IMR-90 (cell line): ENCODE data around the gene SLC66A2. TPM values are rescaled to one million over a fixed set of nuclear protein-coding genes. Genes with fewer than 3 reads are reported as not detected.

Experiments
- ATAC-seq: fragments of 200-7000 bp; cut with Tn5 transposase; 2 replicates; pipeline ENCODE4 v1.9.1; 2020; ENCODE audit warnings: low read depth, mild to moderate bottlenecking, moderate library complexity
- BruUV-seq: library from RNA; stranded (reverse); fragments of 400-500 nt; replicated peaks from 2 replicates; lab custom pipeline; 2021; lab: Mats Ljungman, UMichigan
- CTCF ChIA-PET: fragments of 300-600 bp; formaldehyde crosslinking; extraction: SDS; loops from one replicate; lab custom pipeline; 2021; ENCODE audit warnings: antibody characterized with exemption; lab: Yijun Ruan, JAX
- POLR2A ChIA-PET: fragments of 300-600 bp; sonication (Branson Sonifier 250); formaldehyde crosslinking; loops from one replicate; lab custom pipeline; 2022; ENCODE audit warnings: antibody characterized with exemption; ENCODE audit not compliant: unreplicated experiment; lab: Charles Lee
- DNase-seq: peaks from one replicate; pipeline ENCODE4 v3.0.0; 2013
- H2AFZ ChIP-seq: replicated peaks from 2 replicates; pipeline ENCODE3; 2013; ENCODE audit warnings: low read length, mild to moderate bottlenecking; ENCODE audit not compliant: poor library complexity
- H2AK5ac ChIP-seq: 2 replicates; pipeline ENCODE4 v1.6.1; 2013; ENCODE audit warnings: low read depth, low read length, inconsistent platforms
- H2AK9ac ChIP-seq: replicated peaks from 2 replicates; pipeline ENCODE3; 2013; ENCODE audit warnings: mild to moderate bottlenecking, low read depth, low read length, moderate library complexity; ENCODE audit not compliant: poor library complexity
- H2BK120ac ChIP-seq: 2 replicates; pipeline ENCODE4 v1.6.1; 2013; ENCODE audit warnings: low read depth, low read length, inconsistent platforms
- H2BK15ac ChIP-seq: 3 replicates; pipeline ENCODE4 v1.6.1; 2013; ENCODE audit warnings: low read depth, low read length, inconsistent platforms
- H2BK20ac ChIP-seq: 2 replicates; pipeline ENCODE4 v1.6.1; 2013; ENCODE audit warnings: low read depth, mild to moderate bottlenecking, inconsistent platforms, low read length, moderate library complexity
- H2BK5ac ChIP-seq: 2 replicates; pipeline ENCODE4 v1.6.1; 2013; ENCODE audit warnings: mild to moderate bottlenecking, low read depth, low read length, inconsistent platforms; ENCODE audit not compliant: poor library complexity, severe bottlenecking
- H3K14ac ChIP-seq: replicated peaks from 2 replicates; pipeline ENCODE4 v1.6.1; 2013; ENCODE audit warnings: low read depth, low read length, inconsistent platforms
- H3K18ac ChIP-seq: 2 replicates; pipeline ENCODE4 v1.6.1; 2013; ENCODE audit warnings: low read depth, low read length, control low read depth
- H3K23ac ChIP-seq: 2 replicates; pipeline ENCODE4 v1.6.1; 2013; ENCODE audit warnings: low read depth, low read length, inconsistent platforms
- H3K27ac ChIP-seq: 2 replicates; pipeline ENCODE4 v1.5.1; 2013; ENCODE audit warnings: mild to moderate bottlenecking, control low read depth, low read length; ENCODE audit not compliant: insufficient read depth
- H3K27me3 ChIP-seq: 2 replicates; pipeline ENCODE4 v1.6.1; 2013; ENCODE audit warnings: low read length; ENCODE audit not compliant: control insufficient read depth, insufficient read depth
- H3K36me3 ChIP-seq: 2 replicates; pipeline ENCODE4 v1.6.1; 2013; ENCODE audit warnings: low read length, mixed read lengths; ENCODE audit not compliant: control insufficient read depth, insufficient read depth
- H3K4ac ChIP-seq: 2 replicates; pipeline ENCODE4 v1.6.1; 2013; ENCODE audit warnings: low read depth, low read length, inconsistent platforms
- H3K4me1 ChIP-seq: 2 replicates; pipeline ENCODE4 v1.6.1; 2013; ENCODE audit warnings: low read length, mixed read lengths; ENCODE audit not compliant: control insufficient read depth, insufficient read depth
- H3K4me2 ChIP-seq: 2 replicates; pipeline ENCODE4 v1.6.1; 2013; ENCODE audit warnings: low read depth, mild to moderate bottlenecking, control low read depth, low read length, moderate library complexity
- H3K4me3 ChIP-seq: 2 replicates; pipeline ENCODE4 v1.5.1; 2013; ENCODE audit warnings: low read depth, mild to moderate bottlenecking, control low read depth, low read length, moderate library complexity; ENCODE audit not compliant: insufficient read depth
- H3K56ac ChIP-seq: 2 replicates; pipeline ENCODE4 v1.6.1; 2013; ENCODE audit warnings: low read length, inconsistent platforms; ENCODE audit not compliant: insufficient read depth; ENCODE audit errors: extremely low read depth
- H3K79me1 ChIP-seq, 2 experiments: 2 replicates each; pipeline ENCODE4 v1.6.1; 2013; ENCODE audit warnings: low read length in 2 of 2, inconsistent platforms in 1 of 2, low read depth in 1 of 2
- H3K9ac ChIP-seq: 2 replicates; pipeline ENCODE4 v1.6.1; 2013; ENCODE audit warnings: low read depth, low read length, control low read depth
- H3K9me1 ChIP-seq: 2 replicates; pipeline ENCODE4 v1.6.1; 2013; ENCODE audit warnings: low read length, inconsistent platforms; ENCODE audit not compliant: insufficient read depth
- H3K9me3 ChIP-seq: 2 replicates; pipeline ENCODE4 v1.6.1; 2013; ENCODE audit warnings: low read length; ENCODE audit not compliant: control insufficient read depth, insufficient read depth
- H4K20me1 ChIP-seq: 2 replicates; pipeline ENCODE4 v1.6.1; 2013; ENCODE audit warnings: low read length, inconsistent platforms; ENCODE audit not compliant: insufficient read depth
- H4K5ac ChIP-seq: 2 replicates; pipeline ENCODE4 v1.6.1; 2013; ENCODE audit warnings: mild to moderate bottlenecking, low read depth, low read length, control low read depth
- H4K8ac ChIP-seq, 2 experiments: 2 replicates each; pipeline ENCODE4 v1.6.1; 2013; ENCODE audit warnings: low read depth in 2 of 2, low read length in 2 of 2, control low read depth in 1 of 2, inconsistent platforms in 1 of 2
- H4K91ac ChIP-seq: 2 replicates; pipeline ENCODE4 v1.6.1; 2013; ENCODE audit warnings: low read depth, low read length, inconsistent platforms; ENCODE audit not compliant: insufficient read depth
- BHLHE40 ChIP-seq: fragments of 150-350 bp; IDR thresholded peaks from 2 replicates; pipeline ENCODE4 v1.6.1; 2016; ENCODE audit warnings: mild to moderate bottlenecking, low read depth, low read length
- CEBPB ChIP-seq: IDR thresholded peaks from 2 replicates; pipeline ENCODE4 v1.6.1; 2012; ENCODE audit warnings: low read depth, low read length, improper control_type of control experiment
- CHD1 ChIP-seq: IDR thresholded peaks from 2 replicates; pipeline ENCODE4 v1.6.1; 2012; ENCODE audit warnings: low read depth, low read length, improper control_type of control experiment
- CTCF ChIP-seq: conservative IDR thresholded peaks from 2 replicates; pipeline ENCODE4 v1.5.1; 2012; ENCODE audit warnings: mild to moderate bottlenecking, low read depth, low read length, improper control_type of control experiment
- ELK1 ChIP-seq: fragments of 150-350 bp; IDR thresholded peaks from 2 replicates; pipeline ENCODE4 v1.6.1; 2016; ENCODE audit warnings: low read depth, mild to moderate bottlenecking, low read length, moderate library complexity, borderline replicate concordance
- FOS ChIP-seq: fragments of 150-350 bp; IDR thresholded peaks from 2 replicates; pipeline ENCODE4 v1.6.1; 2016; ENCODE audit warnings: low read depth, low read length
- MAFK ChIP-seq: IDR thresholded peaks from 2 replicates; pipeline ENCODE4 v1.6.1; 2012; ENCODE audit warnings: low read depth, low read length, improper control_type of control experiment
- MAZ ChIP-seq: IDR thresholded peaks from 2 replicates; pipeline ENCODE4 v1.6.1; 2012; ENCODE audit warnings: low read depth, mild to moderate bottlenecking, low read length, improper control_type of control experiment, moderate library complexity, borderline replicate concordance
- MXI1 ChIP-seq: IDR thresholded peaks from 2 replicates; pipeline ENCODE4 v1.6.1; 2012; ENCODE audit warnings: low read depth, mild to moderate bottlenecking, low read length, moderate library complexity, borderline replicate concordance
- NFE2L2 ChIP-seq: fragments of 150-350 bp; IDR thresholded peaks from 2 replicates; pipeline ENCODE4 v1.6.1; 2016; ENCODE audit warnings: low read depth, mild to moderate bottlenecking, low read length
- POLR2A ChIP-seq: IDR thresholded peaks from 2 replicates; pipeline ENCODE4 v1.6.1; 2012; ENCODE audit warnings: mild to moderate bottlenecking, low read depth, low read length
- RAD21 ChIP-seq: IDR thresholded peaks from 2 replicates; pipeline ENCODE4 v1.6.1; 2012; ENCODE audit warnings: low read length, improper control_type of control experiment
- RCOR1 ChIP-seq: IDR thresholded peaks from 2 replicates; pipeline ENCODE4 v1.6.1; 2012; ENCODE audit warnings: mild to moderate bottlenecking, low read length, improper control_type of control experiment; ENCODE audit not compliant: insufficient replicate concordance
- RFX5 ChIP-seq: IDR thresholded peaks from 2 replicates; pipeline ENCODE4 v1.8.0; 2012; ENCODE audit warnings: low read depth, mild to moderate bottlenecking, low read length, moderate library complexity
- SMC3 ChIP-seq: fragments of 150-350 bp; IDR thresholded peaks from 2 replicates; pipeline ENCODE4 v1.6.1; 2016; ENCODE audit warnings: low read depth, mild to moderate bottlenecking, antibody characterized with exemption, low read length, moderate library complexity
- USF2 ChIP-seq: fragments of 150-350 bp; IDR thresholded peaks from 2 replicates; pipeline ENCODE4 v1.6.1; 2017; ENCODE audit warnings: mild to moderate bottlenecking, antibody characterized with exemption, low read length, low read depth
- WGBS, 2 experiments: methylation state at CpG; one replicate each; pipeline versions ENCODE4 v1.1.5 to v1.1.7; 2013; ENCODE audit warnings: missing lambda C conversion rate in 2 of 2; ENCODE audit not compliant: insufficient read length in 1 of 2; ENCODE audit errors: extremely low coverage in 2 of 2; 5-methylcytosine and 5-hydroxymethylcytosine counted together
- dilution Hi-C: fragments of 300-500 bp; cut with HindIII; formaldehyde crosslinking; loops from one replicate; pipeline ENCODE4 v1.14.3; 2018; ENCODE audit warnings: low sequenced_read_pairs; ENCODE audit not compliant: unreplicated experiment
- in situ Hi-C: fragments of 300-500 bp; cut with MboI; formaldehyde crosslinking; loops from 3 replicates; pipeline ENCODE4 v1.14.3; 2019; ENCODE audit warnings: low sequenced_read_pairs, inconsistent platforms, mixed read lengths
- intact Hi-C: fragments of 100-400 bp; cut with micrococcal nuclease; formaldehyde crosslinking; loops from 2 replicates; pipeline ENCODE4 v1.10.0; 2022
- polyA plus RNA-seq, 3 experiments: library from polyadenylated mRNA; depleted of rRNA; stranded (reverse); fragments of >200 nt; gene quantifications; 2 replicates each; pipeline ENCODE4 v1.2.3, GENCODE V29; 2012; ENCODE audit warnings: low replicate concordance in 1 of 3
- total RNA-seq: library from RNA; depleted of rRNA; stranded (reverse); fragments of >200 nt; gene quantifications from 2 replicates; pipeline ENCODE4 v1.2.3, GENCODE V29; 2012

The SLC66A2 gene
- total and polyA plus RNA-seq, 2 of the 4 experiments (the other 2 are of a cell fraction) = 17.6 to 23.5 TPM

GRCh38 chr18:79867666-79868065 is 83.8 kb downstream of the SLC66A2 start:
- H3K18ac ChIP-seq = no peak overlapping the region
- BruUV-seq = no TSS peak
- H2AK5ac ChIP-seq = no peak overlapping the region
- H3K27ac ChIP-seq = no peak overlapping the region
- H3K9me3 ChIP-seq = peaks cover 9% of the 10 kb centered on the region
- no peak overlapping the region for H3K9ac ChIP-seq
- no peak overlapping the region for H2BK15ac ChIP-seq
- CTCF ChIA-PET = no interaction called here
- POLR2A ChIA-PET = no interaction called here
- no peak for ATAC-seq
- no peaks in the 10 kb centered on the region for H3K36me3 ChIP-seq
- H4K8ac ChIP-seq = no peak overlapping the region
- dilution Hi-C loops = no loop called here
- no peaks in the 10 kb centered on the region for H4K20me1 ChIP-seq
- TF ChIP-seq MXI1 (no peak), FOS (no peak), POLR2A (no peak), CTCF (no peak), MAZ (no peak), CEBPB (no peak), NFE2L2 (no peak), RFX5 (no peak), MAFK (no peak), ELK1 (no peak), SMC3 (no peak), RCOR1 (no peak), RAD21 (no peak), USF2 (no peak), CHD1 (no peak), BHLHE40 (no peak)
- no peak overlapping the region for H3K56ac ChIP-seq
- no peak overlapping the region for H2AFZ ChIP-seq
- no peak overlapping the region for H3K4me2 ChIP-seq
- no peak overlapping the region for H3K23ac ChIP-seq
- no peak overlapping the region for H3K4me3 ChIP-seq
- H3K27me3 ChIP-seq = no peaks in the 10 kb centered on the region; the same call in 1 of the 2 replicates
- H3K9me1 ChIP-seq = no peaks in the 10 kb centered on the region
- no peak overlapping the region for H4K5ac ChIP-seq
- no peak overlapping the region for H2BK120ac ChIP-seq
- intact Hi-C loops = no loop called here
- no peak overlapping the region for H2AK9ac ChIP-seq
- H3K4ac ChIP-seq = no peak overlapping the region
- 89% methylated on average over 8 of the region's 16 CpGs; no CpG with 5 or more reads in 1 of the 2 experiments for WGBS, 2 experiments
- H4K91ac ChIP-seq = no peak overlapping the region
- DNase-seq = no peak
- in situ Hi-C loops = no loop called here
- H3K14ac ChIP-seq = no peak overlapping the region
- no peaks in the 10 kb centered on the region for H3K79me1 ChIP-seq
- H3K4me1 ChIP-seq = no peaks in the 10 kb centered on the region
- no peak overlapping the region for H2BK20ac ChIP-seq
- H2BK5ac ChIP-seq = no peak overlapping the region
